Panc1 (cell line): ENCODE results near the gene ELFN1. TPM values are rescaled to one million over a fixed set of nuclear protein-coding genes. Genes with fewer than 3 reads are reported as not detected.

Experiments used
- ATAC-seq: fragments of 200-7000 bp; cut with Tn5 transposase; 2 replicates; pipeline ENCODE4 v1.9.1; 2020; ENCODE audit warnings: mild to moderate bottlenecking, moderate library complexity
- BruUV-seq: library from RNA; stranded (reverse); fragments of 400-500 nt; replicated peaks from 2 replicates; lab custom pipeline; 2021; lab: Mats Ljungman, UMichigan
- CTCF ChIA-PET: fragments of 300-600 bp; sonication (Branson Sonifier 250); formaldehyde crosslinking; loops from one replicate; lab custom pipeline; 2022; ENCODE audit warnings: antibody characterized with exemption; lab: Charles Lee
- POLR2A ChIA-PET: fragments of 300-600 bp; sonication (Branson Sonifier 250); formaldehyde crosslinking; loops from one replicate; lab custom pipeline; 2022; ENCODE audit warnings: antibody characterized with exemption; lab: Charles Lee
- DNase-seq: peaks from one replicate; pipeline ENCODE4 v3.0.0-alpha.2; 2010; ENCODE audit warnings: low read depth, low spot score
- H3K27ac ChIP-seq: 2 replicates; pipeline ENCODE4 v1.5.1; 2011; ENCODE audit warnings: mild to moderate bottlenecking, low read length, inconsistent platforms
- H3K27me3 ChIP-seq: fragments of 200-500 bp; sonication (Bioruptor generic); 2 replicates; pipeline ENCODE4 v1.6.0; 2014; ENCODE audit warnings: low read length, inconsistent platforms; ENCODE audit not compliant: control insufficient read depth, insufficient read depth
- H3K36me3 ChIP-seq: fragments of 200-500 bp; sonication (Bioruptor generic); 2 replicates; pipeline ENCODE4 v1.5.1; 2014; ENCODE audit warnings: inconsistent platforms, mild to moderate bottlenecking, low read length, moderate library complexity; ENCODE audit not compliant: control insufficient read depth, insufficient read depth
- H3K4me1 ChIP-seq: 2 replicates; pipeline ENCODE4 v1.5.1; 2011; ENCODE audit warnings: inconsistent platforms, mild to moderate bottlenecking, low read length, moderate library complexity; ENCODE audit not compliant: control insufficient read depth, insufficient read depth
- H3K4me3 ChIP-seq, 2 experiments: 2 replicates each; pipeline ENCODE4 v1.5.1; 2011 to 2012; ENCODE audit warnings: low read depth in 2 of 2, low read length in 2 of 2, mild to moderate bottlenecking in 2 of 2, inconsistent platforms in 1 of 2, moderate library complexity in 1 of 2
- H3K9me3 ChIP-seq: fragments of 200-500 bp; sonication (Bioruptor generic); 2 replicates; pipeline ENCODE4 v1.5.1; 2014; ENCODE audit warnings: low read depth, mild to moderate bottlenecking, inconsistent platforms, low read length, moderate library complexity; ENCODE audit not compliant: control insufficient read depth, insufficient read depth
- CTCF ChIP-seq: fragments of 450-650 bp; IDR thresholded peaks from 2 replicates; pipeline ENCODE4 v1.5.1; 2017; ENCODE audit warnings: mild to moderate bottlenecking
- POLR2AphosphoS5 ChIP-seq: IDR thresholded peaks from 2 replicates; pipeline ENCODE4 v1.6.1; 2012; ENCODE audit warnings: mild to moderate bottlenecking, low read depth, low read length, moderate library complexity
- REST ChIP-seq, 2 experiments: IDR thresholded peaks; 2 replicates each; pipeline ENCODE4 v1.6.1; 2011 to 2012; ENCODE audit warnings: low read depth in 2 of 2, control low read depth in 1 of 2, low read length in 1 of 2, mild to moderate bottlenecking in 1 of 2, moderate library complexity in 1 of 2; ENCODE audit not compliant: insufficient read depth in 1 of 2
- SIN3A ChIP-seq: IDR thresholded peaks from 2 replicates; pipeline ENCODE4 v1.6.1; 2012; ENCODE audit warnings: low read depth, mild to moderate bottlenecking, low read length, moderate library complexity, borderline replicate concordance; ENCODE audit not compliant: insufficient read depth
- TCF7L2 ChIP-seq: IDR thresholded peaks from 2 replicates; pipeline ENCODE4 v1.6.1; 2011; ENCODE audit warnings: mild to moderate bottlenecking, low read depth, low read length, inconsistent platforms
- in situ Hi-C: cut with HindIII; loops from 2 replicates; pipeline ENCODE4 v1.10.0; 2016; ENCODE audit warnings: low sequenced_read_pairs, low pct_unique_long_range_greater_than_20kb
- intact Hi-C: fragments of 100-400 bp; cut with micrococcal nuclease; formaldehyde crosslinking; loops from one replicate; pipeline ENCODE4 v1.10.0; 2022; ENCODE audit not compliant: unreplicated experiment
- total RNA-seq: library from RNA; stranded (reverse); gene quantifications from one replicate; pipeline ENCODE4 v1.2.1, GENCODE V29; 2021; ENCODE audit not compliant: unreplicated experiment

The ELFN1 gene
- total RNA-seq, 1 experiment from 2014 or later = 39.0 TPM

GRCh38 chr7:1729773-1730172 is 59.7 kb downstream of the ELFN1 start:
- POLR2A ChIA-PET = no interaction called here
- Histone ChIP-seq H3K27me3 (no peaks in the 10 kb centered on the region), H3K4me3 (no peak overlapping the region), H3K9me3 (peaks cover 13% of the 10 kb centered on the region), H3K27ac (no peak overlapping the region), H3K4me1 (0 out of 2 replicates have a peak, but pooled peaks cover 2% of the 10 kb centered on the region), H3K36me3 (no peaks in the 10 kb centered on the region)
- TF ChIP-seq POLR2AphosphoS5 (no peak), CTCF (no peak), REST (IDR thresholded peaks at IDR 0.05; ENCODE audit: insufficient read depth in 1 of 2, low read depth in 2 of 2, low read length in 1 of 2) (no peak), SIN3A (no peak), TCF7L2 (no peak)
- intact Hi-C loops (no loop called here), in situ Hi-C loops (no loop called here)
- CTCF ChIA-PET = no interaction called here
- no peak for DNase-seq
- BruUV-seq = no TSS peak
- no peak for ATAC-seq

- no peaks in the 10 kb centered on the region for H3K27me3 ChIP-seq
- peaks cover 12% of the 10 kb centered on the region for H3K9me3 ChIP-seq
- H3K4me1 ChIP-seq = no peaks in the 10 kb centered on the region
- intact Hi-C loops (no loop called here), in situ Hi-C loops (no loop called here)
- POLR2A ChIA-PET = no interaction called here
- DNase-seq = no peak
- no peak overlapping the region for H3K27ac ChIP-seq
- no peak for ATAC-seq
- BruUV-seq = no TSS peak
- TF ChIP-seq REST (IDR thresholded peaks at IDR 0.05; ENCODE audit: insufficient read depth in 1 of 2, low read depth in 2 of 2, low read length in 1 of 2) (no peak), TCF7L2 (no peak), CTCF (no peak)
- no peaks in the 10 kb centered on the region for H3K36me3 ChIP-seq
- CTCF ChIA-PET = interaction anchor here (0.6 kb wide), 1 partner anchor 137 kb away, joined by 3 read pairs; no protein-coding TSS in a partner anchor
- H3K4me3 ChIP-seq = no peak overlapping the region
These were observed 62.0 kb downstream of the ELFN1 start for GRCh38 chr7:1732072-1732471.
